Measurements from ENCODE around the gene ADORA1. TPM values are rescaled to one million over a fixed set of nuclear protein-coding genes. Genes with fewer than 3 reads are reported as not detected.

ADORA1 gene
- polyA plus RNA-seq, 10 donors = 1.9 to 7.7 (median 4.5) TPM

GRCh38 chr1:203121186-203122015, 6.1 kb upstream of the ADORA1 start:
- no peak for DNase-seq

GRCh38 chr1:203122159-203122558, 5.4 kb upstream of the ADORA1 start:
- DNase-seq = no peak

- no peak for DNase-seq
Observed at GRCh38 chr1:203124011-203124410, 3.5 kb upstream of the ADORA1 start.

- DNase-seq = no peak
Observed at GRCh38 chr1:203124546-203125317, 2.8 kb upstream of the ADORA1 start.

GRCh38 chr1:203126151-203126865, 1.2 kb upstream of the ADORA1 start:
- peak in 2 of 3 donors; percentile 15 to 56 for DNase-seq

- DNase-seq = no peak
Observed at GRCh38 chr1:203126866-203127665, 460 bp upstream of the ADORA1 start.

- DNase-seq = no peak
Observed at GRCh38 chr1:203128431-203128715, 847 bp downstream of the ADORA1 start.

- DNase-seq = no peak
Observed at GRCh38 chr1:203128716-203129500, 1.4 kb downstream of the ADORA1 start.

GRCh38 chr1:203129501-203130231, 2.1 kb downstream of the ADORA1 start:
- peak in 2 of 3 donors; percentile 18 to 32 for DNase-seq

GRCh38 chr1:203130358-203130985, 2.9 kb downstream of the ADORA1 start:
- DNase-seq = no peak

GRCh38 chr1:203131548-203132200, 4.1 kb downstream of the ADORA1 start:
- DNase-seq = no peak

- DNase-seq = no peak
Observed at GRCh38 chr1:203133970-203134725, 6.6 kb downstream of the ADORA1 start.

- DNase-seq = no peak
Observed at GRCh38 chr1:203135636-203136305, 8.2 kb downstream of the ADORA1 start.

GRCh38 chr1:203136409-203137042, 9.0 kb downstream of the ADORA1 start:
- no peak for DNase-seq

GRCh38 chr1:203137324-203137723, 9.8 kb downstream of the ADORA1 start:
- DNase-seq = no peak

- no peak for DNase-seq
Observed at GRCh38 chr1:203138066-203138465, 10.5 kb downstream of the ADORA1 start.

GRCh38 chr1:203139976-203140475, 12.5 kb downstream of the ADORA1 start:
- DNase-seq = no peak

Measured in muscle of back (tissue), 11 donors.